GM04503 (cell line): ENCODE measurements around the gene RALBP1.
A peak's percentile ranks its signal among the peaks of the same experiment; 100 is the strongest.

Experiments
- DNase-seq: peaks from one replicate; pipeline ENCODE4 v3.0.0-alpha.2; 2012; ENCODE audit warnings: low read depth

Gene RALBP1

DNA sequence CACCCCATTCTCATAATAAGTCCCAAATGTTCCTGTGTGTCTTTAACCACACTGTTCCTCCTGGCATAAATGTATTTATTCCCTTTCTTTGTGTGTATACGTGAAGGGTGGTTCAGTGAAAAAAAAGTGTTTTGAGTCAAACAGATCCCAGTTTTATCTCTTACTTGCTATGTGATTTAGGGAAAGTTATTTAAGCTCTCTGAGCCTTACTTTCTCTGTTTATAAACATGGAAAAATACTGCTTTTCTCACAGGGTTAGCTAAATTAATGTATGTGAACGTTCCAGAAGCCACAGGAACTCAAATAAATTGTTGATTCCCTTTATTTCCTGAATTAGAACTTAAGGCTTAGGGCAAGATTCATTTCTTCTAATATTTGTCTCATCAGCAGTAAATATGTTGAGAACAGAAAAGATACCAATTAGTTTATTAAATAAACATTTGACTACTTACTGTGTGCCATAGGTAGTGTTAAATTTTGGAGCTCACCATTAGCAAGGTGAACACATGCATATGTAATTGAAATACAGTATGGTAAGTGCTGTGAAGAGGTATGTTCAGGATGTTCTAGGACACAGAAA is 33.2 kb downstream of the RALBP1 start:
- DNase-seq, result no peak

DNA sequence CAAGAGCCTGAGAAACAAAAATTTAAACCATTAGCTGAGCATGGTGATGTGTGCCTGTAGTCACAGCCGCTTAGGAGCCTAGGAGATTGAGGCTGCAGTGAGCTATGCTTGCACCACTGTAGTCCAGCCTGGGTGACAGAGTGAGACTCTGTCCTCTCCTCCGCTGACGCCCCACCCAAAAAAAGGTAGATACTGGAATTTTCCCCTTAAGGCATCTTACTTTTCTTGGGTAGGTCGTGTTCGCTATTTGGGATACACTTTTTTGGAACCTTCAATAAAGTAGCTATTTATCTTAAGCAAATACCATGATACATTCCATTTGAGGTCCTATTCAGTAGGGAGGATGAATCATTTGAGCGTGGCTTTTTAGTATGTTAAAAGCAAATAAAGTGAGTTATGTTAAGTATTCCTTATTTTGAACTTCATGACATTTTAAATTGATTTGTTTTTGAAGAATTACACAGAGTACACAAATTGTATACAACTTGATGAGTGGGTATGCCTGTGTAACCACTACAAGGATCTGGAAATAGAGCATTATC is 38.7 kb downstream of the RALBP1 start:
- peak; percentile 46 for DNase-seq

GRCh38 chr18:9516437-9517064 is 41.2 kb downstream of the RALBP1 start:
- DNase-seq, result no peak

GRCh38 chr18:9517869-9518268 is 42.6 kb downstream of the RALBP1 start:
- DNase-seq, result no peak

DNA sequence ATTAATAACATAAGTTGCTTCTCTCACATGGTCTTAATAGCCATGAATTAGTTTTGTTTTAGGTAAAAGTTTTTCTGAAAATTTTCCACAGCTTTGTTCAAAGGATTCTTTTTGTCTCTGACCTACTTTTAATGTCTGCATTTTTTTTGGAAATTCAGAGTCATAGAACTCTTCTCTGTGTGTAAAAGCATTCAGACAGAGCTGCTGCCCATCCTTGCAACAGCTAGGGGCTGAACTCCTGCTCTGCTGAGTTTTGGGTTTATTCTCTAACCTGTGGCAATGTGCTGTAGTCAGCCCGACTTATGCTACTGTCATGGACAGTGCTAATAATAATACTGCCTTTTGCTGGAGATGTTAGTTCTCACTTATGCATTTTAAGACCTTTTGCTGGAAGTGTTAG is 44.1 kb downstream of the RALBP1 start:
- DNase-seq, result no peak

DNA sequence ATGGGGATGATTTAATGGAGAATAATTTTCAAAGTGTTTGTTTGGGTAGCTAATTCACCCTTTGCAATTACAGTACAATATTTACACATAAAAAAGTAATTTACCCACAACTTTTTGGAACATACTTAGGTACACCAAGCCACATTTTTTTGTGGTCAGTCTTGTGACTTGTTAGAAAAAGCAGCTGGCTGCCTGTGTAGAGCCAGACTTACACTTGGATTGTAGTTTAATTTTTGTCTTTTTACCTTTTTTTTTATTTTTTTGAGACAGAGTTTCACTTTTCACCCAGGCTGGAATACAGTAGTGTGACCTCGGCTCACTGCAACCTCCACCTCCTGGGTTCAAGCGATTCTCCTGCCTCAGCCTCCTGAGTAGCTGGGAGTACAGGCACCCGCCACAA is 45.4 kb downstream of the RALBP1 start:
- no peak for DNase-seq

DNA sequence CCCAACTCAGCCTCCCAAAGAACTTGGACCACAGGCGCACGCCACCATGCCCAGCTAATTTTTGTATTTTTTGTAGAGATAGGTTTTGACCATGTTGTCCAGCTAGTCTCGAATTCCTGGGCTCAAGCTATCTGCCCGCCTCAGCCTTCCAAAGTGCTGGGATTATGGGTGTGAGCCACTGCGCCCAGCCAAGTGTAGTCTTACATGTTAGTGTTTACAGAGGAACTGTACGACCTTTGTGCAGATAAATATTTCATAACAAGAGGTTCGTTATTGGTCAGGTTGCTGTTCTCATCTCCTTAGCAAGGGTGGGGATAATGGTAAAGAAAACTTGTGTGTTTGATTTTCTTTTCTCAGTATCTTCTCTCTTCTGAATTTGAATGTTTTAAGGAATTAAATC is 46.5 kb downstream of the RALBP1 start:
- no peak for DNase-seq

DNA sequence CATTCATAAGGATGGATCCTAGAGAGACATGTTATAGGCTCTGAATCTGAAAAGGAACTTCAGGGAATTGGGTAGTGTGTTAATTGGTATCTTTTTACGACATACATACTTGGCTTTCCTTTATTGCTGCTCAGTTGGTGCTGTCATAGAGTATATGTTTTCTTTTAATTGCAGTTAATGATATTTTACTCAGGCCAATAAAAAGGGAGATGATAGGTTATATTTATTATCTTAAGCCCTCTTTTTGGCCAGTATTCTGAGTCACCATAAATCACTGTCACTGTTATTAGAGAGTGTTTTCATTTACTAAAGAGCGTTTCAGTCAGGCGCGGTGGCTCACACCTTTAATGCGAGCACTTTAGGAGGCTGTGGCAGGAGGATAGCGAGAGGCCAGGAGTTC is 47.6 kb downstream of the RALBP1 start:
- no peak for DNase-seq

DNA sequence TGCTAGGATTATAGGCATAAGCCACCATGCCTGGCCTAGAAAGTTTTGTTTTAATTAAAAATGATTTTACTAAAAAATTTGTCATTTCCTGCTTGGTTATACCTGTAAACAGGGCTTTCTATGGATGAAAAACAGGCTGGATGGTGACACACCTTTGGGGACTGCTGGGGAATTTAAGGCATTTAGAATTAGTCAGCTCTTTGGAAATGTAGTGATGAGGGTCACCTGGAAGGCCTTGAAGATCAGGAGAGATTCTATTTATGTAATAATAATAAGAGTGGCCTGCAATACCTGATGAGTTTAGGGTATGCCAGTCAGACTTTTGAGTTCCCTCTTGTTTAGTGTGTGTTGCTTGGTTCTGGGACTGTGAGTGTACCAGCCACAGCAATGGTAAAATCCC is 51.1 kb downstream of the RALBP1 start:
- no peak for DNase-seq

- DNase-seq, result no peak
Observed at GRCh38 chr18:9530226-9531009, 55.1 kb downstream of the RALBP1 start.

DNA sequence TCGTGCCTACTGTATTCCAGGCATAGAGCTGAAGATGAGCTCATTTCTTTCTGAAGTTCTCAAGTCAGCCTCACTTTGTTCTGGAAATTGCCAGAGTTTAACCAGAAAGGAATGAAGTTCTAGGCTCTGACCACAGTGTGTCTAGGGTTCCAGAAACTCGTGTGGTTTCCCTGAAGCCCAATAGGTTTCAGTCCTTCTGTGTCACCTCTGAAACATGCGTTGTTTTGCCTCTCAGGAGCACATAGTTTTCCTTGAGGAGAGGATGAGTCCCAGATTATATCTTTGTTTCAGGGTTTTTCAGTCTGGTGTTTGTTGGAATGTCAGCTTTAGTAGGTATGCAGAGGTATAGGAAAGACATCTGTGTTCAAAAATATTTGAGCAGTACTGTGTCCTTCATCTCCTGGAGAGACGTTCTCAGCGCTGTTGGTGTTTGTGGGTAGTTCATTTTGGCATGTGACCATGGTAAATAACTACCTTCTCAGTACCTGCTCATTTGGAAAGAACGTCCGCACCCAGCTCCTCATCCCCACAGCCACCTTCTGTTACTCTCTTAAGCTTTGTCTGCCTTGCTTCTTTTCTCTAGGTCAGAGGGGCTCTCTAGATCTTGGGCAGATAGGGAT is 56.6 kb downstream of the RALBP1 start:
- DNase-seq, result no peak

- no peak for DNase-seq
Observed at GRCh38 chr18:9534844-9535243, 59.5 kb downstream of the RALBP1 start.

DNA sequence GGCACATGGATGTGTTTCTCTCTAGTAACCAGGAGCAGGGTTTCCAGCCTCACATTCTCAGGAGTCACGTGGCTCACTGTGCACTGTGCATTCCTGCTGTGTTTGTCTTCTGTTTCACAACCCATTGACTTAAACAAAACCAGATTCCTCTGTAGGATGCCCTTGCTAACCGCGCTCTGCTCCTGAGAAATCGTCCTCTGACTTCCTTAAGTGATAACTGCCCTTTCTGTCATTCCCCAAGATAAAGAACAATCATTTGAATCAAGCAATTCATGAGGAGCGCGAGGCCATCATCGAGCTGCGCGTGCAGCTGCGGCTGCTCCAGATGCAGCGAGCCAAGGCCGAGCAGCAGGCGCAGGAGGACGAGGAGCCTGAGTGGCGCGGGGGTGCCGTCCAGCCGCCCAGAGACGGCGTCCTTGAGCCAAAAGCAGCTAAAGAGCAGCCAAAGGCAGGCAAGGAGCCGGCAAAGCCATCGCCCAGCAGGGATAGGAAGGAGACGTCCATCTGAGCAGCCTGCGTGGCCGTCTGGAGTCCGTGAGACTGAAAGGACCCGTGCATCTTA is 60.2 kb downstream of the RALBP1 start:
- peak; percentile 94 for DNase-seq

GRCh38 chr18:9536354-9537152 is 61.2 kb downstream of the RALBP1 start:
- DNase-seq, result no peak

DNA sequence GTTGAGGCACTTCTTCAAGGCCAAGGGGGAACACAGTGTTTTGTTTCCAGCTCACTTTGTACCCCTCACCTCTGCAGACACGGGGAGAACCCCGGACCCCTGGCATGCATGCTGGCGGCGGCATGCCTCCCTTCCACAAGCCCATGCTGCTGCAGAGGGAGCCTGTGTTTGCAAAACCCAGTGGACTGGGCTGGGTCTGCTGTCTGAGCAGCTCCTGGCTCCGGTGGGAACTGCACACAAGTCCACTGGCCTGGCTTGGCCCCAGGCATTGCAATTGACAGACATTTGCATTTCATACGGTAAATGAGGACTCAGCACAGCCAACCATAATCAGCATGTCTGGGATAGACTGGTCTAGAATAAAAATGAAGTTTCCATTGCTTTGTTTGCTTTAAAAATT is 62.4 kb downstream of the RALBP1 start:
- DNase-seq, result no peak

DNA sequence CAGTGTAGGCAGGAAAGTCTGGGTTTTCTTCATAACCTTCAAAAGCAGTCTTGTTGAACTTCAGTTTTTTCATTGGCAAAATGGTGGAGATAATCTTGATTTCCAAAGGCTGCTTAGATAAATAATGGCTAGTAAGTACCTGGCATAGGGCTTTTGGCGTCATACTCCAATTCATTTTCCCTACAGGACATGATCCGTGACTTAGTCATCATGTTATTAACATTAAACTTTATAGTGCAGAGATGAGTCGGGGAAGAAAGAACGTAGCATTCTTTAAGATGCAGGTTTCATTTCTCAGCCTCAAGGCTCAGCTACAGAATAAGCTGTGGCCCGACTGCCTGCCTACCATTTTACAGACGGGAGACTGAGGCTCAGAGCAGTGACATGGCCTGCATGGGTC is 64.0 kb downstream of the RALBP1 start:
- no peak for DNase-seq

DNA sequence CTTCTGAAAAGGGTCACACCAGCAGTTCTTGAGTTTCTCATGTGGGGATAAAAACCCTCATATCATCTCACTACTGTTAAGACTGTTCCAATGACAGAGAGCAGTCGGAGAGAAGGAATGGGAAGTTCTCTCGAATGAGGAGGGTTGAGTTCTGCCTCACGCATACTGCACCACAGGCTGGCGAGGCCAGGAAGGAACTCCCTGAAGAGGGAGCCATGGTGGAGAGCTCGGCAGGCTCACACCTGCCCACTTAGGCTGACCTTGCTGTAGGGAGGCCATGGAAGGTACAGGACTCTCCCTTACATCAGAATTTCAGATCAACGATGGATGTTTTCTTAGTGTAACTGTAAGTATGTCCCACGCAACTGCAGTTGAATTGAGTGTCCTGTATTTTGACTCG is 64.6 kb downstream of the RALBP1 start:
- DNase-seq, result no peak

DNA sequence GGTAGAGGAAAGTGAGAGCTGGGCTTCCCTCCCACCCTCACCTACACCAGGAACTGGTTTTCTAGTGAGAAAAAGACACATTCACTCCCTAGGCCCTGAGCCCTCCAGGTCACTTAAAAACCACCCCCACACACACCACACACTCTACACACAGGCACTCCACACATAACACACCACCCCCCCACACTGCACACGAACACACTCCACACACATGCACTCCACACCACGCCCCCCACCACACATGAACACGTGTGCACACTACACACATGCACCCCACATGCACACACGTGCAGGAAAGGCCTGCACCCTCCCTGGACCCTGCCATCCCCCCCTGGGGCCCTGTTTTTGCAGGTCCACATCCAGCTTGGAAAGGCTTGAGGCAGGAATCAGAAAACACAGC is 67.6 kb downstream of the RALBP1 start:
- no peak for DNase-seq

DNA sequence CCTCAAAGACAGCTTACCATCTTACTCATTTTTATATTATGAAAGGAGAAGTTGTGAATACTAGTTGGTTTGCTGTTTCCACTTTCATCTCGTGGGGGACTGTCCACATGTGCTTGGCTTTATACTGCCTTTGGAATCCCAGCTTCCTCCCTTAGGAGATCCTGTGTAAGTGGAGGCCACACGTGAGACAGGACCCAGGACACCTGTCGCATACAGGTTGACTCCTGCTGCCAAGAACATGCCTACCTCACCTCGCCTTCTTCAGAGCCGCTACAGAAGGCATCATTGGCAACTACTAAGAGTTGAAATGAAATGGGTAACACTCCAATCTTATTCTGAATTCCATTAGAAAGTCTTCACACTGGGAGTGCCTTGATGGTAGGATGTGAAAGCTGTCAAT is 69.7 kb downstream of the RALBP1 start:
- DNase-seq, result no peak

DNA sequence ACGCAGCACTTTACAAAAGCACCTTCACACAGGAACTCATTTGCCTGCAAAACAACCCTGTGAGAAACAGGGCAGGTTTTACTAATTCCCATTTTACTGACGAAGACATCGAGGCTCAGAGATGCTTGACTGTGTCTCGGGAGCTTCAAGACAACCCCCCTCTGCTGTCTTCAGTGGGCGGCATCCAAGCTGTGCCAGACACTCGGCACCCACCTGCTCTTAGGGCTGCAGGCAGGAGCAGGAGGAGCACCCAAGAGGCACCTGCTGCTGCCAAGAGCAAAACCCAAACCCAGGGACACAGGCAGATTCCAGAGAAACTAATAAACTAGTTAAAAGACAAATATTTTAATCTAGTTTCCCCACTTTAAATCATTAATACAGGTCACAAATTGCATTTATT is 71.2 kb downstream of the RALBP1 start:
- DNase-seq, result no peak

DNA sequence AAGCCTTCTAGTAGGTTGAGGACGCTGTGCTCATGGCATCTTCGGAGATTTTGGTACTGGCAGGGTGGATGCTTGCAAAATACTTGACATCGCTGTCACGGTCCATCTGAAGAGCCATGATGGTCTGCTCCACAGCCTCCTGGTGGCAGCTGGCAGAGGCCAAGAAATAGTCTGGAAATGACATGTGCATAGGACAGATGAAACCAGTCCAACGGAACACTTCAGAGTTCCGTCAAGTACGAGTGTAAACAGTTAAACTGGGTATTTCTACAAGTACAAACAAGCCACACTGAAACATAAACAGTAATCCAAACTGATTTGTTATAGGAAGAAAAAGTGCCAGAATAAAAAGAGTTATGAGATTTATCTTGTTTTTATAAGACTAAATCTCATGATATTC is 72.5 kb downstream of the RALBP1 start:
- no peak for DNase-seq

DNA sequence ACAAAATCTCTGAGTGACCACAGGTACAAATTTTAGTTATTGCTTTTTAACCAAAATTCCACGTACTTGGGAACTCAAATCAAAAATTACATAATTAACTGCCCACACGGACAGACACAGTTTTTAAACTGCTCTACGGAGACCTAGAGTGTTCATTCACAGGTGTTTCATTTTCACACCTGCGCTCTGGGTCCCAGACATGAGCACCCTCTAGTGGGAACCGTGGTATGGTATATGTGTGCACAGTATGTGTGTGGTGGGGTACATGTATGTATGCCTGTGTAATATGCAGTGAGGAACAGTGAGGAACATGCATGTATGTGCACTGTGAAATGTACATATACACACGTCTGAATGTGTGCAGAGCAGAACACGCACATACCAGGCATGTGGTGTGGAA is 74.1 kb downstream of the RALBP1 start:
- DNase-seq, result no peak
